ENCODE measurements around the gene UNC13C. TPM values are rescaled to one million over a fixed set of nuclear protein-coding genes. Genes with fewer than 3 reads are reported as not detected.

UNC13C gene
- total RNA-seq, 2 experiments from 2014 or later: not detected

- no peak for TF ChIP-seq EZH2phosphoT487 (IDR thresholded peaks at IDR 0.05; ENCODE audit: borderline replicate concordance, low read depth, low read length)
- H3K4me2 ChIP-seq (ENCODE audit: low read length): no peak overlapping the region
- no peaks in the 10 kb centered on the region for H3K4me1 ChIP-seq (ENCODE audit: insufficient read depth, low read length, poor library complexity, severe bottlenecking)
- no peak overlapping the region for H3K4me3 ChIP-seq (ENCODE audit: low read depth, low read length, poor library complexity, severe bottlenecking)
- H3K27ac ChIP-seq (ENCODE audit: low read depth, low read length, poor library complexity, severe bottlenecking): no peak overlapping the region
- BruUV-seq (replicated peaks): no TSS peak
- no peak for DNase-seq (ENCODE audit: low spot score)
- no peak overlapping the region for H2AFZ ChIP-seq (ENCODE audit: low read length)
- H3K9me2 ChIP-seq (ENCODE audit: insufficient read depth, low read length): no peaks in the 10 kb centered on the region
- no peaks in the 10 kb centered on the region for H3K79me2 ChIP-seq (ENCODE audit: insufficient read depth, low read depth, low read length)
- H3K36me3 ChIP-seq (ENCODE audit: insufficient read depth, low read length): no peaks in the 10 kb centered on the region
- intact Hi-C loops (cut with micrococcal nuclease; ENCODE audit: unreplicated experiment): no loop called here
- no peaks in the 10 kb centered on the region for H4K20me1 ChIP-seq (ENCODE audit: insufficient read depth, low read length)
- no peaks in the 10 kb centered on the region for H3K9me3 ChIP-seq (ENCODE audit: low read length)
- ChIA-PET CTCF (ENCODE audit: unreplicated experiment) (no interaction called here), POLR2A (no interaction called here)
Measured at GRCh38 chr15:54007256-54007655, 29.0 kb downstream of the UNC13C start.

- Histone ChIP-seq H3K79me2 (ENCODE audit: insufficient read depth, low read depth, low read length) (no peaks in the 10 kb centered on the region), H3K36me3 (ENCODE audit: insufficient read depth, low read length) (no peaks in the 10 kb centered on the region), H3K27ac (ENCODE audit: low read depth, low read length, poor library complexity, severe bottlenecking) (no peak overlapping the region), H3K4me1 (ENCODE audit: insufficient read depth, low read length, poor library complexity, severe bottlenecking) (no peaks in the 10 kb centered on the region), H3K9me3 (ENCODE audit: low read length) (no peaks in the 10 kb centered on the region), H3K9me2 (ENCODE audit: insufficient read depth, low read length) (no peaks in the 10 kb centered on the region), H2AFZ (ENCODE audit: low read length) (no peak overlapping the region), H3K4me3 (ENCODE audit: low read depth, low read length, poor library complexity, severe bottlenecking) (no peak overlapping the region), H4K20me1 (ENCODE audit: insufficient read depth, low read length) (no peaks in the 10 kb centered on the region), H3K4me2 (ENCODE audit: low read length) (no peak overlapping the region)
- TF ChIP-seq EZH2phosphoT487 (IDR thresholded peaks at IDR 0.05; ENCODE audit: borderline replicate concordance, low read depth, low read length): no peak
- TF ChIP-seq CTCF (conservative IDR thresholded peaks at IDR 0.05; ENCODE audit: low read length): no peak
- CTCF ChIA-PET (ENCODE audit: unreplicated experiment): no interaction called here
- POLR2A ChIA-PET: interaction anchor here (1.2 kb wide), 1 partner anchor 8 kb away, joined by 3 read pairs; no protein-coding TSS in a partner anchor
- intact Hi-C loops (cut with micrococcal nuclease; ENCODE audit: unreplicated experiment): no loop called here
- DNase-seq (ENCODE audit: low spot score): no peak
- no TSS peak for BruUV-seq (replicated peaks)
Measured at GRCh38 chr15:54011656-54012055, 33.4 kb downstream of the UNC13C start.

- CTCF ChIA-PET (ENCODE audit: unreplicated experiment): no interaction called here
- DNase-seq (ENCODE audit: low spot score): no peak
- Histone ChIP-seq H3K79me2 (ENCODE audit: insufficient read depth, low read depth, low read length) (no peaks in the 10 kb centered on the region), H3K9me2 (ENCODE audit: insufficient read depth, low read length) (no peaks in the 10 kb centered on the region), H3K4me3 (ENCODE audit: low read depth, low read length, poor library complexity, severe bottlenecking) (no peak overlapping the region), H4K20me1 (ENCODE audit: insufficient read depth, low read length) (no peaks in the 10 kb centered on the region), H3K36me3 (ENCODE audit: insufficient read depth, low read length) (no peaks in the 10 kb centered on the region), H2AFZ (ENCODE audit: low read length) (no peak overlapping the region), H3K27ac (ENCODE audit: low read depth, low read length, poor library complexity, severe bottlenecking) (no peak overlapping the region), H3K4me1 (ENCODE audit: insufficient read depth, low read length, poor library complexity, severe bottlenecking) (no peaks in the 10 kb centered on the region), H3K9me3 (ENCODE audit: low read length) (no peaks in the 10 kb centered on the region), H3K4me2 (ENCODE audit: low read length) (no peak overlapping the region)
- intact Hi-C loops (cut with micrococcal nuclease; ENCODE audit: unreplicated experiment): no loop called here
- TF ChIP-seq EZH2phosphoT487 (IDR thresholded peaks at IDR 0.05; ENCODE audit: borderline replicate concordance, low read depth, low read length) (no peak), CTCF (conservative IDR thresholded peaks at IDR 0.05; ENCODE audit: low read length) (no peak)
- BruUV-seq (replicated peaks): no TSS peak
- POLR2A ChIA-PET: no interaction called here
Measured at GRCh38 chr15:54014067-54014655, 35.9 kb downstream of the UNC13C start.

Measured in OCI-LY7 (cell line).